GM19193 (cell line): Measurements from ENCODE around the gene TMEM63C.

Source experiments
- POLR2A ChIP-seq: IDR thresholded peaks from 4 replicates; pipeline ENCODE4 v1.6.1; 2011; ENCODE audit not compliant: insufficient read depth, insufficient read length; ENCODE audit errors: extremely low read depth

The TMEM63C gene

DNA sequence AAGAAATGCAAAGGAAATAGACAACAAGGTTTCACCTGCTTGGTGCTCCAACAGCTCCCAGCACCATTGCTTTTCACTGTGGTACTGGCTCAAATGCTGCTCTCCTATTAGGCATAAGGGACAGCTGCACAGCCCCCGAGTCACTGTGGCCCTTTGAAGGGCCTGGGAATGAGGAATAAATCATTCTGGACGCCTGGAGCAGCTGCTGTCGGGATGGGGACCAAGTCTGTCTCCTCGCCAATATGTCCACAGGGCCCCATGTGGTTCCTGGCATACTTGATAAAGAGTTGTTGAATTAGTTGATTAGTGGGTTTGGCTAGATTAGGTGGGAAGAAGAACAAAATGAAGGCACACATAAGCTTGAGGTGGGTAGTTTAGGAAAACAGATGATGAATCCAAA lies 102.5 kb downstream of the TMEM63C start:
- no peak for TF ChIP-seq POLR2A

DNA sequence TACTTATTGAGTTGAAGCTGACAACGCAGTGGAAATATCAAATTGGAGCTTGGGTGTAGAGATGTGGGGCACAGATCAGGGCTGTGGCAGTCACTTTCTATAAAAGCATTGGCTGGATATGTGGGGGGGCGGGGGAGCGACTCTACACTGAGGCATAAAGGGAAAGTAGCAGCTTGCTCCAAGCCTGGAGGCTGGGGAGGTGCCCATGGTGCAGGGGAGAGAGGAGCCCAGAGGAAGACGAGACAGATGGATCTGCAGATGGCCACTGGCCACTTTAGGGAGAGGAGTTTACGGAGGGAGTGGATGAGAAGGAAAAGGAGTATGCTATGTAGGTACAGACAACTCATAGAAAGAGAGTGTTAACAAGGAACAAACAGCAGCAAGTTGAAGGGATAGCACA lies 102.9 kb downstream of the TMEM63C start:
- TF ChIP-seq POLR2A: no peak

DNA sequence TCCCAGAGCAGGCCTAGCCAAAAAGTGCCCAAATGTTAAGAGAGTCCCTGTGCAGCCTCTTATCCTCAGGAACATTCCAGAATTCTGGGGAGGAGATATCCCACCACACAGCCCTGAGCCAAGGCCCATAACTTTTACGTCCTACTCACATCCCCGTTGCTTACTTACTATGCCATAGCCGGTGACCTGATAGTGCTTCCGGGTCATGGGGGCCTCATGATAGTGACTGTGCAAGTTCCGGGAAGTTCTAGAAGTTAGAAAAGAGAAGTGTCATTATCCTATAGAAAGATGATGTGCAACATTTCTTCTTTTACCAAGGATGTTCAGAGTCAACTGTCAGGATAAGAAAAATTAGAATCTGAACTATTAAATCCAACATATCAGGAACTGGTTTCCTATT lies 105.0 kb downstream of the TMEM63C start:
- TF ChIP-seq POLR2A: no peak

DNA sequence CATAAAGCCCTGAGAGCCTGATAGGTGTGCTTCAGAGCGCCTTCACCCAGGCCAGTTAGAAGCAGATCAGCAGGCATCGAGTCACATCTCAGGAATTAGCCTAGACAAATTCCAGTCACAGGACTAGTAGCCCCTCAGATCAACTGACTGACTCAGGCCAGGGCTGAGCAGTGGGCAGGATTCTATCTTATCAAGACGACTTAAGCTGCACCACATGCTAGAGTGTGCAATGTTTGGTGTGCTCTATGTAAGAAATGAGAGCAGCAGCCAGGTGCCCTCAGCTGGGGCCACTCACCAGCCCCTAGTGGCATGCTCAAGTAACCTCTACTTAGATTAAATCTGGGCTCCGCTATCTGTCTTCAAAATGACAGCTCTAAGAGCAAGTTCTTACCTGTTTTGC lies 109.1 kb downstream of the TMEM63C start:
- TF ChIP-seq POLR2A: no peak

DNA sequence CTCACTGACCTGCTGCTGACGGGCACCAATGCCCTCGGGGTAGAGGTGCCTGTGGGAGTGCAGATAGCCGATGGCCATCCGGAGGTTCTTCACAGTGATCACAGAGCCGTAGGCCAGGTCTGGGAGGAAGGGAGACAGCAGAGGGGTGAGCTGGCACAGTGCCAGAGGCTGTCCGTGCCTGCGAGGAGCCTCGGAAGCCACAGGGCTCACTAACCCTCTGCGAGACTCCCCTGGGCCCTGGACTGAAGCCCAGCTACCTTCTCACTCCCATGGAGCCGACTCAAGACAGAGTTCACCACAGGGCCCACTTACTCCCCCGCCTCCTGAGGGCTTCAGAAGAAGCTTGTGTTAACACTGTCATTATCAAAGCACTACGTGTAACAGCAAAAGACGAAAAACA lies 114.6 kb downstream of the TMEM63C start:
- no peak for TF ChIP-seq POLR2A

- TF ChIP-seq POLR2A: no peak
Observed at GRCh38 chr14:77296906-77297305, 115.3 kb downstream of the TMEM63C start.

DNA sequence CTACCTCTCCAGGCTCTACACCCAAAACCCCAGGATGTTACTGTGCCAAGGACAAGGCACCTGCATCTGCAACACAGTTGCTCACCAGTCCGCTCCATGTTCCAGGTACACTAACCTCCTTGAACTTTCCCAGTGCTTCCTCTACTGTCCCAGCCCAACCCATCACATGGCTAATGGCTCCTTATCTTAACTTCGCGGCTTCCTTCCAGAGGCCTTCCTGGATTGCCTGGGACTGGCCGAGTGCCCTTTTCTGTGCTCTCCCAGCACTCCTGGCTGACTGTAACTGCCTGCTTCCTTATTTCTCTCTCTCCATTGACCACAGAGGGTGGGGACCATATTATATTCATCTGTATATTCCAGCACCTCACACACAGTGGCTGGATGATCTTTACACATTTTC lies 118.2 kb downstream of the TMEM63C start:
- no peak for TF ChIP-seq POLR2A

- no peak for TF ChIP-seq POLR2A
Observed at GRCh38 chr14:77301103-77301502, 119.5 kb downstream of the TMEM63C start.

DNA sequence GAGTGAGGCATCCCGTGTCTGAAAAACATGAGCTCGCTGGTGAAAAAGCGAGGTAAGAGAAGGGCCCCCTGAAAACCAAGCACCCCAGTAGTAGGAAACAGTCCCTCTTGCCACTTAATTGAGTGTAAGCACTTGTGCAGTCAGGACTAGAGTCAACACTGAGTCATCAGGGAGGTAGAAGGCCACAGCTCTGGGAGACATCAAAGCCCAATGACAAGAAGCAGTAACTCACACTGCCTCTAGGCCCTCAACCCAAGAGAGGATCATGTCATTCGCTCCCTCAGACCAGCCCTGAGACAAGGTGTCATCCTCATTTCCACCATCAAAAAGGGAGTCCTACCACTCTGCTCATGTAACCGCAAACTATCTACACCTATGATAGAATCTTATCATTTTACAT lies 121.3 kb downstream of the TMEM63C start:
- no peak for TF ChIP-seq POLR2A

GRCh38 chr14:77303417-77304156 lies 122.0 kb downstream of the TMEM63C start:
- no peak for TF ChIP-seq POLR2A

DNA sequence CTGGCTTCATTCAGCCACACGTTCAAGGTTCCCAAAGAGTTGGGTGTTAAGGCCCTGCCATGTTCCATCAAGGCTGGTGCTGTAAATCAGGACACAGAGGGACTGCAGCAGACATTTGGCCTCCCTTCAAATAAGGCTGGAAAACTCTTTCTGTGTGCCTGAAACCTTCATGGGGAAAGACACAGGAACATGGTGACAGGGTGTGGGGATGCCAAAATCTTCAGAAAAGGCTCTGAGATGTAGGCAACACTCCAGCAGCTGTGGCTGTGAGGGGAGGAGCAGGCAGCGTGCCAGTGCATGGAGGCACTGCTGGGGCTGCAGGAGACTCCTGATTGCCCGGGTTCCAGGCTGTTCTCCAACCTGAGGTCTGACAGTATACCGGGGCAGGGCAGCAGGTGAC lies 124.1 kb downstream of the TMEM63C start:
- TF ChIP-seq POLR2A: no peak

- TF ChIP-seq POLR2A: no peak
Observed at GRCh38 chr14:77306416-77306815, 124.8 kb downstream of the TMEM63C start.

GRCh38 chr14:77306851-77307496 lies 125.4 kb downstream of the TMEM63C start:
- no peak for TF ChIP-seq POLR2A
